A549 (cell line): Measurements from ENCODE around the gene FILIP1L.

Source experiments
- BHLHE40 ChIP-seq: IDR thresholded peaks from 2 replicates; pipeline ENCODE4 v1.6.1; 2012; ENCODE audit warnings: low read depth, low read length, inconsistent platforms
- CEBPB ChIP-seq, 2 experiments: fragments of >200 bp in 1 of 2; sonication (Bioruptor Twin) in 1 of 2; formaldehyde crosslinking in 1 of 2; IDR thresholded peaks; 2 replicates each; pipeline ENCODE4 v1.6.1; 2012 to 2016
- CTCF ChIP-seq: fragments of >200 bp; sonication (Bioruptor Twin); formaldehyde crosslinking; IDR thresholded peaks from 3 replicates; pipeline ENCODE4 v1.5.1; 2016
- E2F6 ChIP-seq: IDR thresholded peaks from 2 replicates; pipeline ENCODE4 v1.6.1; 2012; ENCODE audit warnings: low read depth, borderline replicate concordance
- HMGXB4 ChIP-seq: fragments of 250-450 bp; sonication (Bioruptor Pico); IDR thresholded peaks from 2 replicates; pipeline ENCODE4 v1.5.0; 2021; ENCODE audit warnings: mild to moderate bottlenecking, moderate library complexity, borderline replicate concordance
- MAX ChIP-seq: IDR thresholded peaks from 2 replicates; pipeline ENCODE4 v1.6.1; 2012
- NFE2L2 ChIP-seq: fragments of 150-350 bp; conservative IDR thresholded peaks from 2 replicates; pipeline ENCODE4 v1.6.1; 2014; ENCODE audit warnings: low read length
- POLR2A ChIP-seq: IDR thresholded peaks from 2 replicates; pipeline ENCODE4 v1.6.1; 2012; ENCODE audit warnings: mild to moderate bottlenecking, low read length
- RAD21 ChIP-seq, 2 experiments: fragments of >200 bp in 1 of 2; sonication (Bioruptor Twin) in 1 of 2; formaldehyde crosslinking in 1 of 2; IDR thresholded peaks in 1 of 2; conservative IDR thresholded peaks in 1 of 2; 2 replicates in 1 of 2; 3 replicates in 1 of 2; pipeline ENCODE4 v1.6.1; 2012 to 2018; ENCODE audit warnings: inconsistent platforms in 1 of 2
- RCOR1 ChIP-seq: fragments of 150-350 bp; IDR thresholded peaks from 2 replicates; pipeline ENCODE4 v1.6.1; 2014; ENCODE audit warnings: antibody characterized with exemption, low read length, low read depth
- RFX5 ChIP-seq: fragments of 450-650 bp; IDR thresholded peaks from 2 replicates; pipeline ENCODE4 v1.7.1; 2014; ENCODE audit warnings: antibody characterized with exemption, mild to moderate bottlenecking, moderate library complexity
- RNF2 ChIP-seq: fragments of 200-600 bp; sonication (generic); IDR thresholded peaks from 2 replicates; pipeline ENCODE4 v1.6.1; 2016; ENCODE audit warnings: low read depth, mild to moderate bottlenecking, antibody characterized with exemption, moderate library complexity, borderline replicate concordance
- SMC3 ChIP-seq: fragments of >200 bp; sonication (Bioruptor Twin); formaldehyde crosslinking; IDR thresholded peaks from 3 replicates; pipeline ENCODE4 v1.6.1; 2018; ENCODE audit warnings: inconsistent platforms
- USF2 ChIP-seq: fragments of 450-650 bp; IDR thresholded peaks from 2 replicates; pipeline ENCODE4 v1.6.1; 2014; ENCODE audit warnings: antibody characterized with exemption

GRCh38 chr3:99923873-99924272 lies 190.4 kb downstream of the FILIP1L start:
- no peak for TF ChIP-seq RCOR1
- no peak for TF ChIP-seq CTCF
- TF ChIP-seq HMGXB4 (CRISPR knock-in tag): no peak
- TF ChIP-seq SMC3: no peak
- TF ChIP-seq E2F6: no peak
- TF ChIP-seq CEBPB (IDR thresholded peaks at IDR 0.05): no peak
- no peak for TF ChIP-seq RNF2
- no peak for TF ChIP-seq USF2
- no peak for TF ChIP-seq MAX
- no peak for TF ChIP-seq BHLHE40
- TF ChIP-seq RAD21 (conservative IDR thresholded peaks at IDR 0.05 in 1 of 2, IDR thresholded peaks at IDR 0.05 in 1 of 2): no peak
- TF ChIP-seq POLR2A: no peak
- no peak for TF ChIP-seq RFX5
- no peak for TF ChIP-seq NFE2L2
